Measurements from ENCODE around the gene ZNF451. TPM values are rescaled to one million over a fixed set of nuclear protein-coding genes. Genes with fewer than 3 reads are reported as not detected.

Gene ZNF451
- total RNA-seq, 1 donor from 2014 or later = 25.5 TPM

DNA sequence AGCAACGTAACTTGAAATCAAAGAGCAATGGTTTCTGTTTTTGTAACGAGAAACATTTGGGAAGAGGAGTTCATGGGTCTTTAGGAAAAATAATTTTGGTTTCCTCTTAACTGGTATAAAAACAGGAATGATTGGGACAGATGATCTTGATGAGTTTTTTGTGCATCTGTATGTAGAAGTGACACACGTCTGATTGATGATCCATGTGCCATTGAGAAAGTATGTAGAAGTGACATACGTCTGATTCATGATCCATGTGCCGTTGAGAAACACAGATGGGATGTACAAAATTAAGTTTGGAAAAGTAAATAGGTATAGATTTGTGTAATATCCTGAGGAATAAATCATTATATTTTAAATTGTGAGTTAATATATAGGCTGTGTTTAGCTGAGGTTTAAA, 41.4 kb upstream of the ZNF451 start:
- H3K4me1 ChIP-seq = peaks cover 16% of the 10 kb centered on the region
- no peak overlapping the region for H3K4me3 ChIP-seq
- no peak for DNase-seq
- intact Hi-C loops (cut with micrococcal nuclease) = loop anchor here (5.0 kb wide), 1 partner anchor 39 kb away; no protein-coding TSS in a partner anchor
- no peak overlapping the region for H3K27ac ChIP-seq (replicated peaks)
- H3K9me3 ChIP-seq (replicated peaks) = peaks cover 7% of the 10 kb centered on the region
- TF ChIP-seq CTCF (IDR thresholded peaks at IDR 0.05; ENCODE audit: borderline replicate concordance) = no peak
- H3K27me3 ChIP-seq (ENCODE audit: low read depth) = no peaks in the 10 kb centered on the region
- peaks cover 31% of the 10 kb centered on the region for H3K36me3 ChIP-seq

- intact Hi-C loops (cut with micrococcal nuclease) = no loop called here
- Histone ChIP-seq H3K9me3 (replicated peaks) (no peaks in the 10 kb centered on the region), H3K4me1 (no peaks in the 10 kb centered on the region), H3K27ac (replicated peaks) (no peak overlapping the region), H3K4me3 (no peak overlapping the region), H3K36me3 (peaks cover 44% of the 10 kb centered on the region), H3K27me3 (ENCODE audit: low read depth) (no peaks in the 10 kb centered on the region)
- DNase-seq = no peak
- TF ChIP-seq CTCF (IDR thresholded peaks at IDR 0.05; ENCODE audit: borderline replicate concordance) = no peak
These were observed 26.1 kb upstream of the ZNF451 start for GRCh38 chr6:57063847-57064246.

GRCh38 chr6:57064809-57065208, 25.2 kb upstream of the ZNF451 start:
- no peaks in the 10 kb centered on the region for H3K4me1 ChIP-seq
- no peak overlapping the region for H3K27ac ChIP-seq (replicated peaks)
- peaks cover 41% of the 10 kb centered on the region for H3K36me3 ChIP-seq
- no peak overlapping the region for H3K4me3 ChIP-seq
- intact Hi-C loops (cut with micrococcal nuclease) = no loop called here
- DNase-seq = no peak
- no peaks in the 10 kb centered on the region for H3K9me3 ChIP-seq (replicated peaks)
- no peaks in the 10 kb centered on the region for H3K27me3 ChIP-seq (ENCODE audit: low read depth)
- no peak for TF ChIP-seq CTCF (IDR thresholded peaks at IDR 0.05; ENCODE audit: borderline replicate concordance)

DNA sequence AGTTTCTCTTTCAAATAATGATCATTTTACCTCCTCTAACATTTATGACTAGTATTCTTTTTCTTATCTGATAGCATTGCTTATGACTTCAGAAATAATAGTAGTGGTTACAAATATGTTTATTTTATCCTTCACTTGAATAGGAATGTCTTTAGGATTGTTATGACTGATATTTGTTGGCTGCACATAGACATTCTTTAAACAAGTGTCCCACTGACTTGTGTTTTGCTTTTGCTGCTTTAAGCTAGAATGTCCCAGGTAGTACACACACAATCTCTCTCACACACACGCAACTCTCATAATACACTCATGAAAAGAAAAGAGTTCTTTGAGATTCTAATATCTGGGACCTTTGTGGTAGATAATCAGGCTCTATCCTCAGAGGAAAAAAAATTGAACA, 21.9 kb upstream of the ZNF451 start:
- Histone ChIP-seq H3K9me3 (replicated peaks) (no peaks in the 10 kb centered on the region), H3K27ac (replicated peaks) (no peak overlapping the region), H3K27me3 (ENCODE audit: low read depth) (no peaks in the 10 kb centered on the region), H3K4me1 (no peaks in the 10 kb centered on the region), H3K36me3 (peaks cover 10% of the 10 kb centered on the region), H3K4me3 (no peak overlapping the region)
- no peak for TF ChIP-seq CTCF (IDR thresholded peaks at IDR 0.05; ENCODE audit: borderline replicate concordance)
- intact Hi-C loops (cut with micrococcal nuclease) = no loop called here
- no peak for DNase-seq

DNA sequence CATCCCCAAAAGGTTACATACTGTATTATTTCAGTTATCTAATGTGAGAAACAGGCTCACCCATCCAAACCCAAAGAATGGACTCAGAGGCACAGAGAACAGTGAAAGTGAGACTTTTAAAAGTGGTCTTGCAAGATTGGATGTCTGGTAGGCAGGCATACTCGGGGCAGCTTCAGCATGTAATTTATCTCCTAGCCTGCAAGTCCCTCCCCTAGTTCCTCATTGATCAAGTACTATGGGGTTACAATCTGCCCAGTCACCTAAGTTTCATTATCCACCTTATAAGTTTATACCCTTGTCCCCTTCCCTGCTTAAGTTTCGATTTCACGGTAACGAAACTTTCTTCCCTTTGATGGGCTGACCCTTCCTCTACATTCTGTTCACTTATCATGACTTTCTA, 20.8 kb upstream of the ZNF451 start:
- DNase-seq = no peak
- no peak for TF ChIP-seq CTCF (IDR thresholded peaks at IDR 0.05; ENCODE audit: borderline replicate concordance)
- intact Hi-C loops (cut with micrococcal nuclease) = no loop called here

DNA sequence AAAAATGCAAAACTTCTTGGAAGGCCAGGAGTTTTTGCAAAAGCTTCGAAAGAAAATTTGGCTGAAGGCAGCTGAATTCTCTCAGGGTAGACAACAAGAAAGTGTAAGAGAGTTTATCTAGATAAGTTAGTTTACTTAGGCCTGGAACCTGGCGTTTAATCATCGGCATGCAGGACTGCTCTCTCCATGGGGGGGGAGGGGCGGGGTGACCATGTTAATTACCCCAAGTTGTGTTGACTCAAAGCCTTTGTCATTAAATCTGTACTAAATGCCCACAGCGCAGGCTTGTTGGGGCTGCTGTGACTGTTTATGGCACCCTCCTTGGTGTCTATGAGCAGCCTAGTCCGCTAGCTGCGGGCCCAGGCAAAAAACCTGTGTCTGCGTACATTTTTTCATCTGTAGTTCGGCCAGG, 20.1 kb upstream of the ZNF451 start:
- Histone ChIP-seq H3K36me3 (no peaks in the 10 kb centered on the region), H3K4me1 (no peaks in the 10 kb centered on the region), H3K27ac (replicated peaks) (no peak overlapping the region), H3K9me3 (replicated peaks) (no peaks in the 10 kb centered on the region), H3K4me3 (no peak overlapping the region), H3K27me3 (ENCODE audit: low read depth) (no peaks in the 10 kb centered on the region)
- intact Hi-C loops (cut with micrococcal nuclease) = no loop called here
- no peak for DNase-seq
- no peak for TF ChIP-seq CTCF (IDR thresholded peaks at IDR 0.05; ENCODE audit: borderline replicate concordance)

More for the DNA sequence above, 20.8 kb upstream of the ZNF451 start:
- H3K27ac ChIP-seq (replicated peaks) = no peak overlapping the region
- H3K4me1 ChIP-seq = no peaks in the 10 kb centered on the region
- H3K9me3 ChIP-seq (replicated peaks) = no peaks in the 10 kb centered on the region
- H3K36me3 ChIP-seq = peaks cover 2% of the 10 kb centered on the region
- no peak overlapping the region for H3K4me3 ChIP-seq
- H3K27me3 ChIP-seq (ENCODE audit: low read depth) = no peaks in the 10 kb centered on the region
